ENCODE data around the gene GPR6. TPM values are rescaled to one million over a fixed set of nuclear protein-coding genes. Genes with fewer than 3 reads are reported as not detected.

The GPR6 gene
- total and polyA plus RNA-seq, 11 donors: not detected

- ATAC-seq (no peak), DNase-seq (no peak)
- TF ChIP-seq POLR2A (IDR thresholded peaks at IDR 0.05) (no peak), CTCF (IDR thresholded peaks at IDR 0.05) (no peak)
- H3K9me3 ChIP-seq: no peaks in the 10 kb centered on the region
- intact Hi-C loops (cut with DNase I): no loop called here
- H3K27me3 ChIP-seq: peaks cover 0 to 20% (median 0%) of the 10 kb centered on the region in 9 donors
- WGBS, 4 donors: 69 to 87% (median 78%) methylated on average over 6 of the region's 6 CpGs
- H3K36me3 ChIP-seq: no peaks in the 10 kb centered on the region
- no peaks in the 10 kb centered on the region for H3K4me1 ChIP-seq
- no peak overlapping the region for H3K4me3 ChIP-seq
- H3K27ac ChIP-seq: no peak overlapping the region
These were observed 39.2 kb downstream of the GPR6 start for GRCh38 chr6:110017306-110017705.

- TF ChIP-seq POLR2A (IDR thresholded peaks at IDR 0.05): no peak
- DNase-seq (no peak), ATAC-seq (no peak)
- no peaks in the 10 kb centered on the region for H3K4me1 ChIP-seq
- no peaks in the 10 kb centered on the region for H3K36me3 ChIP-seq
- 70 to 84% (median 75%) methylated on average over 7 of the region's 7 CpGs for WGBS, 4 donors
- intact Hi-C loops (cut with DNase I): no loop called here
- H3K27ac ChIP-seq: no peak overlapping the region
- H3K4me3 ChIP-seq: no peak overlapping the region
- peaks cover 0 to 20% (median 0%) of the 10 kb centered on the region in 9 donors for H3K27me3 ChIP-seq
- no peaks in the 10 kb centered on the region for H3K9me3 ChIP-seq
These were observed 39.8 kb downstream of the GPR6 start for GRCh38 chr6:110017946-110018345.

GRCh38 chr6:110018486-110018885 is 40.4 kb downstream of the GPR6 start:
- intact Hi-C loops (cut with DNase I): no loop called here
- TF ChIP-seq CTCF (IDR thresholded peaks at IDR 0.05) (no peak), POLR2A (IDR thresholded peaks at IDR 0.05) (no peak)
- H3K27ac ChIP-seq: no peak overlapping the region
- ATAC-seq: no peak
- no peak overlapping the region for H3K4me3 ChIP-seq
- 71 to 83% (median 78%) methylated on average over 5 of the region's 5 CpGs for WGBS, 4 donors
- H3K4me1 ChIP-seq: no peaks in the 10 kb centered on the region
- peaks cover 0 to 20% (median 0%) of the 10 kb centered on the region in 9 donors for H3K27me3 ChIP-seq
- no peak for DNase-seq
- no peaks in the 10 kb centered on the region for H3K9me3 ChIP-seq
- H3K36me3 ChIP-seq: no peaks in the 10 kb centered on the region

- no peaks in the 10 kb centered on the region for H3K4me1 ChIP-seq
- H3K9me3 ChIP-seq: no peaks in the 10 kb centered on the region
- no peak overlapping the region for H3K4me3 ChIP-seq
- TF ChIP-seq POLR2A (IDR thresholded peaks at IDR 0.05) (no peak), CTCF (IDR thresholded peaks at IDR 0.05) (no peak)
- WGBS, 4 donors: 50 to 67% (median 51%) methylated on average over 3 of the region's 3 CpGs
- peaks cover 0 to 20% (median 0%) of the 10 kb centered on the region in 9 donors for H3K27me3 ChIP-seq
- H3K27ac ChIP-seq: no peak overlapping the region
- intact Hi-C loops (cut with DNase I): no loop called here
- DNase-seq: no peak
- no peak for ATAC-seq
- H3K36me3 ChIP-seq: no peaks in the 10 kb centered on the region
These were observed 42.8 kb downstream of the GPR6 start for GRCh38 chr6:110020888-110021287.

- TF ChIP-seq CTCF (IDR thresholded peaks at IDR 0.05) (no peak), POLR2A (IDR thresholded peaks at IDR 0.05) (no peak)
- 52 to 70% (median 57%) methylated on average over 1 of the region's 1 CpG for WGBS, 4 donors
- no peak for DNase-seq
- H3K9me3 ChIP-seq: no peaks in the 10 kb centered on the region
- ATAC-seq: no peak
- intact Hi-C loops (cut with DNase I): no loop called here
- H3K4me3 ChIP-seq: no peak overlapping the region
- no peaks in the 10 kb centered on the region for H3K4me1 ChIP-seq
- H3K36me3 ChIP-seq: no peaks in the 10 kb centered on the region
- no peaks in the 10 kb centered on the region for H3K27me3 ChIP-seq
- H3K27ac ChIP-seq: no peak overlapping the region
These were observed 51.0 kb downstream of the GPR6 start for GRCh38 chr6:110029144-110029543.
